GM21717 (cell line): ENCODE data around the gene STX19.

ENCODE experiments used
- ATAC-seq: cut with Tn5 transposase; IDR thresholded peaks from one replicate; pipeline ENCODE4 v1.9.1; 2021; ENCODE audit warnings: mild to moderate bottlenecking, moderate library complexity; ENCODE audit not compliant: unreplicated experiment

The STX19 gene

GRCh38 chr3:94043285-94043684, 14.9 kb upstream of the STX19 start:
- ATAC-seq, result no peak

GRCh38 chr3:94036909-94037507, 8.6 kb upstream of the STX19 start:
- peak; percentile 77 for ATAC-seq

- no peak for ATAC-seq
Measured at GRCh38 chr3:94026623-94027022, 1.8 kb downstream of the STX19 start.

GRCh38 chr3:94024385-94024784, 4.0 kb downstream of the STX19 start:
- ATAC-seq, result no peak

- ATAC-seq, result no peak
Measured at GRCh38 chr3:94020293-94020692, 8.1 kb downstream of the STX19 start.

- no peak for ATAC-seq
Measured at GRCh38 chr3:94019659-94020058, 8.7 kb downstream of the STX19 start.

- ATAC-seq, result no peak
Measured at GRCh38 chr3:94015025-94015424, 13.4 kb downstream of the STX19 start.

GRCh38 chr3:94012185-94012584, 16.2 kb downstream of the STX19 start:
- no peak for ATAC-seq

GRCh38 chr3:94011233-94011711, 17.1 kb downstream of the STX19 start:
- ATAC-seq, result no peak

- ATAC-seq, result no peak
Measured at GRCh38 chr3:94009608-94010007, 18.8 kb downstream of the STX19 start.

- ATAC-seq, result no peak
Measured at GRCh38 chr3:94008253-94008652, 20.1 kb downstream of the STX19 start.

GRCh38 chr3:94004301-94004910, 24.0 kb downstream of the STX19 start:
- peak; percentile 92 for ATAC-seq

- ATAC-seq, result no peak
Measured at GRCh38 chr3:94001827-94002495, 26.4 kb downstream of the STX19 start.

- ATAC-seq, result no peak
Measured at GRCh38 chr3:94001191-94001590, 27.2 kb downstream of the STX19 start.

GRCh38 chr3:93994056-93994455, 34.3 kb downstream of the STX19 start:
- ATAC-seq, result no peak

- ATAC-seq, result no peak
Measured at GRCh38 chr3:93992207-93992606, 36.2 kb downstream of the STX19 start.

GRCh38 chr3:93991631-93992030, 36.8 kb downstream of the STX19 start:
- ATAC-seq, result no peak

- ATAC-seq, result no peak
Measured at GRCh38 chr3:93989241-93989640, 39.2 kb downstream of the STX19 start.

- ATAC-seq, result no peak
Measured at GRCh38 chr3:93988764-93989163, 39.6 kb downstream of the STX19 start.

- no peak for ATAC-seq
Measured at GRCh38 chr3:93988283-93988682, 40.1 kb downstream of the STX19 start.

- no peak for ATAC-seq
Measured at GRCh38 chr3:93984618-93985017, 43.8 kb downstream of the STX19 start.

- no peak for ATAC-seq
Measured at GRCh38 chr3:93983408-93983807, 45.0 kb downstream of the STX19 start.
